HG02981 (cell line): Measurements from ENCODE around the gene NHEJ1.

ENCODE experiments used
- ATAC-seq: cut with Tn5 transposase; IDR thresholded peaks from one replicate; pipeline ENCODE4 v1.9.1; 2021; ENCODE audit warnings: mild to moderate bottlenecking, moderate library complexity; ENCODE audit not compliant: unreplicated experiment

NHEJ1 gene

DNA sequence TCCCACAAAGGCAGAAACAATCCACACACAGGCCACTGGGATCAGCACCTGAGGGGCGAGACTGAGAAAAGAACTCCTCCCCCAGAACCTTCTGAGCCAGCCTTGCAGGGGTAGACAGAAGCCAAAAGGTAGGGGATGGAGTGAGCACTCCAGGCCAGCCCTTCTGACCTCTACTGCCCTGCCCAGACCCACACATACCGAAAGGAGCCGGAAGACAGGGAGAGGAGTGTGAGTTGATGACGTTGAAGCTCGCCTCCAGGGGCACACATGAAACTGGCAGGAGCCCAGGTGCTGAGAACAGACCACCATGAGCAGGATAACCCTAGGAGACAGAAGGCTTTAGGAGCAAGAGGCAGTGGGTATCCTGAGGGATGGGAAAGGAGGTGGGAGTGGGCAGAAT, 7.4 kb upstream of the NHEJ1 start:
- no peak for ATAC-seq

DNA sequence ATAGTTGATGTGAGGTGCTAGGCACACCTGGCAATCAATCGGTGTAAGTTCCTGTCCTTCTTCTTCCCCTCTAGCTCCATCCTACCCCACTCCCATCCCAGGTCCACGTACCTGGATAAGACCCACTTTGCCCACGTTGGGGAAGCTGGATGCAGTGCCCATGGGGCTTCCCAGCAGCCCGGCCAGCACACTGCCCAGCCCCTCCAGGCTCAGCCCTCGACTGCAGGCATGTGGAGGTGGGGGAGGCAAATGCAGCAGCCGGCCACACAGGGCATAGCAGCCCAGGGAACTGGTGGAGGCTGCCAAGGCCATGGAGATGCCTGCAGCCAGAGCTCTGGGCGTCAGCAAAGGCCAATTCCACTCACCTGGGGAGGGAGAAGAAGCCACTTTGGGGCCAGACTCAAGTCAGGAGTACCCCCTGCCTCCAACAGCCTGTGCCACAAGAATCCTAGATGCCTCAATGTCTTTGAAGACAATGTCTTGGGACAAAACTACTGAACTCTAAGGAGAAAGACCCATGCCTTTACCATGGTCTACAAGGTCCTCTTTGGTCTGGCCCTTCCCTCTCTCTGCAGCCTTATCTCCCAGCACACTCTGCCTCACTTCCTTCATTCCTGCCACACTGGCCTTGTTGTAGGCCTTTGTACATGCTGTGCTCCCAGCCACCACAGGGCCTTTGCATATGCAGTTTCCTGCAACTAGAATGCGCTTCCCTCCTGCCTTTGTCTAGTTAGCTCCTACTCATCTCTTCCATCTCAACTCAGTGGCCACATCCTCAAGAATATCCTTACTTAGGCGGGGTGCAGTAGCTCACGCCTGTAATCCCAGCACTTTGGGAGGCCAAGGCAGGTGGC, 4.7 kb upstream of the NHEJ1 start:
- ATAC-seq: no peak

DNA sequence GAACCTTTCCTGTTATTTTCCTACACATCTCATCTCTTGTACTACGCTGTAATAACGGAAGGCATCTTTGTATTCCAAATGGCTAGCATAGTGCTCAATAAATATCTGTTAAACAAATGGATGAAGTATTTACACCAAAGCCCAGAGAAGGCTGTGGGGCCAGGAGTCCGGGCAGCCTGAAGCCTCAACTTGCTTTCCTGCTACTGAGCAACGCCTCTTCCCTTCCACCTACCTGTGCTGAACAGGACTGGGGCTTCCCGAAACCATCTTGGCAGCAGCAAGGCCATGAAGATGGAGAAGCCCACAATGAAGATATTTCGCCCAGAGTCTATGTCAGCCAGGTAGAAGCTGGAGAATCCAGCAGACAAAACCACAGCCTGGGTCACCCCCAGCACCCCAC, 2.5 kb upstream of the NHEJ1 start:
- ATAC-seq: no peak

DNA sequence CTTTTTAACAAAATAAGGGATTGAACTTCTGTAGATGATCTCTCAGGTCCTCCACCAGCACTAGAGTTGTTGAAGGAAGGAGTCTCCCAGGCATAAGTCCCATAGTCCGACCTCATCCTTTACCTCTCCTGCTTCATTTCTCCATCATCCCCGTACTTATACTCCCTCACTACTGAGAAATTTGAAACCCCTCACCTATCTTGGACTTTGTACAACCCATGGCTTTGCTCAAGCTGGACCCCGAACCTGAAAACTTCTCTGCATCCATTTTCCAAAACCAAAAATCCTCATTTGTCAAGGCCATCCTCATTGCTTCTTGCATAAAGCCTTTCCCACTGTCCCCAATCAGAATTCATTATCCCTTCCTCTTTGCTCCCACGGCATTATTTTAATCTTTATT, 482 bp upstream of the NHEJ1 start:
- no peak for ATAC-seq

DNA sequence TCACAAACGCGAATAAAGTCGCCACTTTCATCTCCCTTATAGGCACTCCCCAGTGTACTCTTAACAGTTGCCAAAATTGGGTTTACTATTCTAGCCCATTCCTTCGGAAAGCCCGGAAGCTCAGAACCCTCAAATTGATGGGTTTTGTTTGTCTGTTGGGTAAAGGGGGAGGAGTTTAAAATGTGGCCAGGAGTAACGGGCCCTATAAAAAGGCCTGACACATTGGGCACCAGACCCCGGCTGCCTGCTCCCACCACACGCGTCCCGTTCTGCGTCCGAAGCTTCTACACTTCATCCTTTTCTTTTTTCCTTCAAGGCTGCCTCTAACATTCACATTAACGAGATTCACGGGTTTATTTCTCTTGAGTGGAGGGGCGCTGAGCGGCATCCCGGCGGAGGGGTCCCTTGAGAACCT, 837 bp downstream of the NHEJ1 start:
- ATAC-seq: peak; percentile 2

DNA sequence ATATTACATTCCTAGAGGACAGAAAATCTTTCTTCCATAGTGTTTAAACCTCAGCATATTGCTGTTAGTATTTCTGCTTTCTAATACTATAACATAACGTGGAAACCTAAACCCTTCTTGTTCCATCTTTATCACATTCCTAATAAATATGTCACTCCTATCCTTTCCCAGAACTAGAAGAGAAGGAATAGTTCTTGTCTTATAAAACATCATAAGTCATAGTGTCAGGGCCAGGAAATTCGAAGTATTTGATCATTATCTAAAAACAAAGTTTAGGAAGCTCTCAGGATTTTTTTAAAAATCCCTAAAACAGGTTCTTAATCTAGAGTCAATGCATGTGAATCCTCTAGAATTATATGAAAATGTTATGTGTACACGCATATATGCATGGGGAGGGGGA, 2.0 kb downstream of the NHEJ1 start:
- ATAC-seq: no peak

DNA sequence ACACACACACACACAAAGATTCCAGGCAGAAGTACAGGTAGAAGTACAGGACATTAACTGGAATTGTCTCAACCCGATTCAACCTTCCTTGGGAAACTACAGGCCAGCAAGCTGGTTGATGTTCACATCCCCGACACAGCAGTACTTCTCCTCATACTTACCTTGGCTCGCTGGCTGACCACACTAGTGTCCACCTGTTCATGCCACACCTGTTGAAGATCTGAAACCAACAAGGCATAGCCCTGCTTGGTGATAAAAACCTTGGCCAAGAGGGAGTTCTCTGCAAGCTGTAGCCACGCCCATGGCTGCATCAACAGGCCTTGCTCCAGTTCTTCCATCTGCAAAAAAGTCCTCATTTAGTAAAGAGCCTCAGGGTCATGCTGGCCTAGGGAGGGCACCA, 2.6 kb downstream of the NHEJ1 start:
- ATAC-seq: no peak

DNA sequence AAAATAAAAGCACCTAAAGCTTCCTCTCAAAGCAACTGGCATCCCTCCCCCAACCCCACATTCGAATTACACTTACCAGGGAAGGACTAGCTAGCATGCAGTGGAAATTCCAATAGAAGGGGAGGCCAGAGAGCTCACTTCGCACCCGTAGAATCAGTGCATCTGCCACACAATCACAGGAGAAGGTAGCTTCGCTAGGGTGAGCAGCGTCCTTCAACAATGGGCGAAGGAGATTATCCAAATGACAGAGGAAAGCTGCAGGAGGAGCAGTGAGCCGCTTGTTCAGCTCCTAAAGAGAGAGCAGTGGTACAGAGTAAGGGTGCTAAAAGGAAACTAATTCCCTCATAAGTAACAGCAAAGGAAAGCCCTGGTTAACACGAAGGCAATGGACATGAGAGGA, 3.2 kb downstream of the NHEJ1 start:
- no peak for ATAC-seq

DNA sequence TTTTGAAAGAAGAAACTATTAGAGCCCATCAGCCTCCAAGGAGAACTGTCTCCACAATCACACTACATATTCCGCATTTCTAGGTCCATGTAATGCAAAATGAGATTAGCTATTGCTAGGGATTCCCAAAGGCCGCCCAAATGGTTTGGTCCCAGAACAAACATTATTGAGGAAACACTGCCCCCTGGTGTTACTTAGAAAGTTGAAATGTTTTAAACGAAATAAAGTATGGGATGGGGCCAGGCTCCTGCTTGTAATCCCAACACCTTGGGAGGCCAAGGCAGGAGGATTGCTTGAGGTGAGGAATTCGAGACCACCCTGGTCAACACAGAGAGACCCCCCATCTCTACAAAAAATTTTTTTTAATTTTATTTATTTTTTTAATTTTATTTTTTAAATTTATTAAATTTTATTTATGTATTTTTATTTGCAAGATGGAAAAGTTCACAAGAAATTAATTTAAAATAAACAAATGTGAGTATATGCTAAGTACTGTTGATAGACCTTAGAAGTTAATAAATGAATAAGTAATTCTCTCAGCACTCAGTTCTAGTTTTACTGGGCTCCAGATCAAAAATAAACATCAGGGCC, 5.5 kb downstream of the NHEJ1 start:
- no peak for ATAC-seq

DNA sequence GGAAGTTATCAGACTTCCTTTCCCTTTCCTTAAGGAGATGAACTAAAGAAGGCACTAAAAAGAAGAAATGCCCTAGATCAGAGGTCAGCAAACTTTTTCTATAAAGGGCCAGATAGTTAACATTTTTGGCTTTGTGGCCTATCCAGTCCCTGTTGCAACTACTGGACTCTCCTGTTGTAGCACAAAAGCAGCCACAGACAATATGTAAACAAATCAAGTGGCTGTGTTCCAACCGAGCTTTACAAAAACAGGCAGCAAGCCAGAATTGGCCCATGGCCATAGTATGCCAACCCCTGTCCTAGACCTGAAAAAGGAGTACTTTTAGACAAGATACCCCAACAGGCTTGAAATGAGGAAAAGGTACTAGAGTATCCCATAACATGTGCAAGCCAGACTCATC, 10.9 kb downstream of the NHEJ1 start:
- ATAC-seq: no peak

DNA sequence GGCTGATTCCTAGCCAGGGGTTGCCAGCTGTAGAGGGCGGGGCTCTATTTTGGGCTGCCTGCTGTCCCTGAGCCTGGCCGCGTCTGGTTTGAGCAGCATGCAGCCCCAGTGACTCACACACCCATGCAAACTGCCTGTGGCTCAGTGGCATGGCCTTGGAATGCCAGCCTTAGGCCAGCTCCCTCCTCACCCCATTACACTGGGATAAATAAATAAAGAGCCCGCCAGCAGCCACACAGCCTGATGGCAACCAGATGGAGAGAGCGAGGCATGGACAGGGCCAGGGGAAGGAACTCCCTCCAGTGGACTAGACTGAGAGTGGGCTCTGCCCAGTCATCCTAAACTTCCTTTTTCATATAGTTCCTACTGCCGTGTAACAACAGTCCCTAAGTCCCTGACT, 18.3 kb downstream of the NHEJ1 start:
- ATAC-seq: no peak

DNA sequence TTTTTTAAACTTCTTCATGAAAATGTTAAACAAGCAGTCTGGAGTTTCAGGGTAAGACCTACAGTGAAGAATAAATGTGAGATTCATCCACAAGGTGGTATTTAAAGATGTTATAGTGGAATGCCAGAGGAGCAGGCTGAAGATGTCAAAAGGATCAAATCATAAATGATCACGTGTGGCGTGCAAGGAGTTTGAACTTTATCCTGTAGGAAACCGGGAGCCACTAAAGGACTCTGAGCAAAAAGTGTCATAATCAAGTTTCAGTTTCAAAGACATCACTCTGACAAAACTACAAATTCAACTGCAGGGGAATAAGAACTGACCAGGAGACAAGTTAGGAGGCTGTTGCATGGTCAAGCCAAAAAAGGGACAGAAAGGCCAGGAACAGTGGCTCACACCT, 19.9 kb downstream of the NHEJ1 start:
- no peak for ATAC-seq

DNA sequence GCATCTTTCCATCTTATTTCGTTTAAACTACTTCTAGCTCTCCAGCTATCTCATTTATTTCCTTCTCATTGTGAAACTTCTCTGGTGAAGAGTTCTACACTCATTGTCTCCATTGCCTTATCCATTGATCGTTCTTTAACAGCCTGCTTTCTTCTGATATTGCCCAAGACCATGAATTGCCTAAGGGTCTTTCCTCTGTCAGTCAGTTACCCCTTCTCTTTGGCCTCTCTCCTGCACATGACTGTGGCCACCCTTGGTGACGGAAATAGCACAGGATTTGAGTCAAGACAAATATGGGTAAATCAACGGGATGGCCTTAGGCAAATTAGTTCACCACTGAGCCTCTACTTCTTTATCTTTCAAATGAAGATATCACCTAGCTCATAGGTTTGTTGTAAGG, 26.6 kb downstream of the NHEJ1 start:
- ATAC-seq: no peak

DNA sequence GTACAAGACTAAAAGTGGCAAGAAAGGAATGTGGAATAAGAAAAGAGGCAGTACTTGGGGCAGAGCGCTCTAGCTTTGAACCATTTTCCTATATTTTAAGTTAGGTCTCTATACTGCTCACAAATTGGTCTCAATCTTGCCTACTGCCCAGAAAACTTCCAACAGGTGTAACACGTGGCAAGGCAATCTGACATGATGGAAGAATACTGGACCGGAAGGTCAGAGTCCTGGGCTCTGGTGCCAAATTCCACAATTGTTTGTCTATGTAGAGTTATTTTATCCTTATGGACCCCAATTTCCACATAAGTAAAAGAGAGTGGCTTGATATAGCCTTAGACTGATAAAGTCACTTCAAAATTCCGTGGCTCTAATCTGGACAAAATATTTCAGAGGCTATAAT, 28.9 kb downstream of the NHEJ1 start:
- no peak for ATAC-seq

DNA sequence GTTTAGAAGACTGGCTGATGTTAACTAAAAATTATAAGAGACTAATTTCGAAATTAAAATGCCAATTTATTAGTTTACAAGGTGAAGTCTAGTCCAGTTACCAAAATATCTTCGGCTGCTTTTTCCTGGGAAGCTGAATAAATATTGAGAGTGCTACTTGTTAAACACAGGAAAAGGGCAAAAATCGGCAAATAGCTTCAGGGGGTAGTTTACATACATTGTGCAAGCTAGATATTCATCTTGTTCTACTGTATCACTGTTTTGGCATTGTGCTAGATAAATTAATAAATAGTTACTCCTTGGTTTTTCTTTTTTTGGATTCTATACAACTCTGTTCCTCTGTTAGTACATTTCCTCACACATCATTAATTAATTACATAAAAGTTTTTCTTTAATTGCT, 29.3 kb downstream of the NHEJ1 start:
- no peak for ATAC-seq

DNA sequence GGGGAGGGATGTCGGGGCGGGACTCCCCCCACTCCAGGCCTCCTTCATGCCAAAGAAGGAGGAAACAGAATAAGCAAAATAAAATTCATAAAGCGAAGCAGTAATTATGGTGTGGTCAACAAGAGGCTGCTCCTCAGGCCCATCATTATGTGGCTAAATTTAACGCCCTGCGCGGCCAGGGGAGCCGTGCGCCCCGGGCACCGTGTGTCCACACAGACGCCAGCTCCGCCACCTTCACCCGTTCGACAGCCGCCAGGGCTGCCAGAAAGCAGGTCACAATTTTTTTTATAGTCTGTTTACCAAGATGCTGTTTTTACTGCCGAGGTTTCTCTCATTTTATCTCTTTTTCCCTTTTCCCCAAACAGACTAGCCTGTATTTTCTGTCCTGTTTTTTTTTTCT, 31.0 kb downstream of the NHEJ1 start:
- ATAC-seq: no peak

DNA sequence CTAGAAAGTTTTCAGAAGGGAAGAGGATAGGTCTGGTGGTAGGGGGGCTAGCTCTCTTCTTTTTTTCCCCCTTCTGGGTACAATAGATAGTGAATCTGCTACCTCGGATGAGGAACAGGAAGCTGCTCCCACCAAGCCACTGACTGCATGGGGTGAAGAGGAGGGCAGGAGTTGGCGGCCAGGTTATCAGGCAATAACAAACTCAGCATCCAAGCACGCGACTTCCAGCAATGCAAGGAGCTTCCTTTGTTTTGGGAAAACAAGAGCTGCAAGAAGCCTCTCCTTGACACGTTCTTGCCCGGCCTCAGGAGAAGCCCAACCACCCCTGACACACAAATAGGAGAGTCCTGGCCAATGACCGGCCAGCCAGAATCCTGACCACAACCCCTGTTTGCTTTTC, 32.2 kb downstream of the NHEJ1 start:
- no peak for ATAC-seq

DNA sequence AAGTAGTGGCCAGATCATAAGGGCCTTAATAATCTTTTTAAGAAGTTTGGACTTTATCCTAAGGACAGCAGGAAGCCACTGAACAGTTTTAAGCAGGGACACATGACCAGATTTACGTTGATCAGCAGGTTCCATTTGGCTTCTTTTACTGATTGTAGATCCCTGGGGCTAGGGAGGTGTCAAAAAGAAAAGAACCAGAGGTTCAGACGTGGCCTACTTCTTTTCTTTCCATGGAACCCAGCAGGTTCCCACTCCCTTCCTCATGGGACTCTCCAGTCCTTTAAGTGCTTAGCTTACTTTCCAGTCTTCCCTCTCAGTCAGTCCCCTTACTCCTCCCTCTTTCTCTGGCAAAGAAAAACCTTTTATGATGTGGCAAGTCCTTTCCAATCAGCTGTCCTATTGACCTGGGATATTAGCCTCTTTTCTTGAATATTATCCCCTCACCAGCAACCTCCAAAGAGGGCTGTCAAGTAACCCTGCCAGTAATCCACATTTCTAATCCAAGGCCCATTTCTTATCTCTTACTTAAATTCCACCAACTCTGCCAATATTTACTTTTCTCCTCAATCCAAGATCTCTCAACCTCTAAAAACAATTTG, 33.5 kb downstream of the NHEJ1 start:
- ATAC-seq: no peak

DNA sequence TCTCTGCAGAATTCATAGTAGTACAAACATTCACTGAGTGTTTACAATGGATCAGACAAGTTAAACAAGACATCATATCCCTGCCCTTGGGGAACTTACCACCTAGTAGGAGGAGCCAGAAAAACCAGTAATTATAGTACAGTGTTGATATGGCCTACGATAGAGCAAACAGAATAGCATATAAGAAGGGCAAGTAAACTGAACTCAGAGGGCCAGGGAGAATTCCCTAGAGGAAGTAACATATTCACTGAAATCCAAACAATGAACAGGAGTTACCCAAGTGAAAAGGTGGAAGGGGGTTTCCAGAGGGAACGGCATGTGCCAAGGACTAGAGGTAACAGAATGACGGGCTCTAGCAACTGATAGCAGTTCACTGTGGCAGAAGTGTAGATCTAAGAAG, 34.1 kb downstream of the NHEJ1 start:
- ATAC-seq: no peak

DNA sequence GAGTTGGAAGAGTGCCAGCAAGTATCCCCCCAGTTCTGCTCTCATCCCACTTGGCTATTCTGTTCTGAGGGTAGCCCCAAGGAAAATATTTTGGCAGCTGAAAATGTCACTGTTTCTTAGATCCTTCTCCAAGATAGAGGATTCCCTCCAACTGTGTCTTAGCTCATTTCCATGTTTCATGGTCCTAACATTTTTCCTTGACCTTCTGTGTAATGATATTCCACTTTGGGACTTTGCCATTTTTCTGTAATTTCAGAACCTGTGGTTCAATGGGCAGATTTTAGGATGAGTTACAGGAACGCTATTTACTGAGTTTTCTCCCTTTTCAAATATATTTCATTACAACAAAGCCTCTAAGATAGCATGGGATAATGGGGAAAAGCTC, 34.7 kb downstream of the NHEJ1 start:
- ATAC-seq: no peak

DNA sequence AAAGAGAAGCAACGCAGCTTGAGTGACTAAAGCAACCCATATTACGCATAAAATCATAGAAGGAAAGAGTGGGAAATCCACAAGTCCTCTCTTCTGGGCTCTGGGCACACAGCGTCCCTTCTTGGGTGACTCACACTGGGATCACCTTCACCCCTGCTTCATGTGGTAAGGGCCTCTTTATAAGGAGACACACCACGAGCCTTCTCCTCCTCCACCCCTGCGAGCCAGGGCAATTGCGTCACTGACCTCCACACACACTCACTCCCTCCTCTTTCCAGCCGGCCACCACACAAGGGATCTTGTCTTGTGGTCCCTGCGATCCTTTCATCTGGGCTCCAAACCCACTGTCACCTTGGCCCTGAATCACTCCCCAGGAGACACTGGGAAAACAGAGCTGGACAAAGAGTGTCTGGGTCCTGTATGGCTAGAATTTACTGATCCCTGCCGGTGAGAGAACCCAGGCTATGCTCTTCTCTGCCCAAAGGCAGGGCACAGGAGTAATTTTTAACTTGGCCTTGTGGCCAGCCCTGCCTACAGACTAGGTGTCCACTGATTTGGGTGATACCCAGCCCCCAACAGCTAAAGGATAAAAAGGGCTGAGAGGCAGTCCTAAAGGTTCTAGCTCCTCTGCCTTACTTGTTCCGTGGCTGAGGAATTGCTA, 35.3 kb downstream of the NHEJ1 start:
- no peak for ATAC-seq
